ENCODE results near the gene SLA2.

- TF ChIP-seq CTCF (conservative IDR thresholded peaks at IDR 0.05): no peak
- TF ChIP-seq EZH2 (IDR thresholded peaks at IDR 0.05; ENCODE audit: low read depth): no peak
Measured at GRCh38 chr20:36632487-36633284, 13.3 kb downstream of the SLA2 start.

All from PC-9 (cell line).